ENCODE measurements around the gene COL18A1.

The COL18A1 gene

DNA sequence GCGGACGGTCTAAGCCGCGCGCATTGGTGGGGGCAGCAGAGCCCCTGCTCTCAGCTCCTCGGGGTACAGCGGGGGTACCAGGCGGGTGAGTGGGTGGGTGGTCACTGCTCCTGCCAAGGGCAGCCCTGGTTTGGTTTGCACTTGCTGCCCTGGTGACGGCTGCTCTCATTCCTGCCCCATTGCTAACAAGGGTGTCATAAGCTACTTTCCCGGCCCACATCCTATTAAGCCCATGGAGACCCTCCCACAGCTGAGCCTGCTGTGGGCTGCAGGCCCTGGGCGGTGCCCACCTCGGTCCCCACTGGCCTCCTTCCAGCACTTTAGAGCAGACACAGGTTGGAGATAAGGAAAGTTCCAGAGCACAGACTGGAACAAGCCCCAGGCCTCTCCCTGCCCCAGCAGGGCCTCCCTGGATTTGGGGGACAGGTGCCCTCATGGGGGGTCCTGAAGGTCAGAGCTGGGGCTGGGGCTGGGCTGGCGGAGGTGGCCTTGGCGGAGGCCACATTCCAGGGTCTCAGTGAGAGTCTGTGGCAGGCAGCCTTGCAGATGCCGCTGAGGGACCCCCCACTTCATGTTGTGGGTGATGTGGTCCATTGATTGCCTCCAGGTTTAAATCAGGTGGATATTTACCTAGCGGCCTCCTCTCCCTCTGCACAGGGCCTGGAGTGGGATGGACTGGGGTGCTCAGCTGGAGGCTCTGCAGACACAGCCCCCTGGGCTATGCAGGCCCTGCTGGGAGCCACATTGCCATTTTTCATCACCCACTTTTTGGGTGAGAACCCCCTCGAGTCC, 27.0 kb downstream of the COL18A1 start:
- no peaks in the 10 kb centered on the region for H3K79me2 ChIP-seq (ENCODE audit: insufficient read depth, low read length)
- H3K4me3 ChIP-seq (ENCODE audit: low read length, poor library complexity, severe bottlenecking) = no peak overlapping the region
- H3K27me3 ChIP-seq (ENCODE audit: insufficient read depth, low read length, poor library complexity, severe bottlenecking) = no peaks in the 10 kb centered on the region
- TF ChIP-seq EZH2phosphoT487 (IDR thresholded peaks at IDR 0.05; ENCODE audit: borderline replicate concordance) (no peak), CTCF (conservative IDR thresholded peaks at IDR 0.05; ENCODE audit: low read length) (no peak)
- no peaks in the 10 kb centered on the region for H3F3A ChIP-seq (ENCODE audit: low read depth)
- no peaks in the 10 kb centered on the region for H3K36me3 ChIP-seq (ENCODE audit: insufficient read depth, low read length)
- no peaks in the 10 kb centered on the region for H3K9me2 ChIP-seq (replicated peaks; ENCODE audit: low read depth, low read length)
- H3K9me3 ChIP-seq (ENCODE audit: insufficient read depth, low read depth, low read length) = no peaks in the 10 kb centered on the region
- no peak overlapping the region for H3K4me2 ChIP-seq (ENCODE audit: low read depth, low read length, poor library complexity, severe bottlenecking)
- H4K20me1 ChIP-seq (ENCODE audit: insufficient read depth, low read length, poor library complexity, severe bottlenecking) = no peaks in the 10 kb centered on the region
- H3K9ac ChIP-seq (ENCODE audit: low read depth, low read length, poor library complexity, severe bottlenecking) = no peak overlapping the region
- H2AFZ ChIP-seq (ENCODE audit: low read length) = no peak overlapping the region
- no peaks in the 10 kb centered on the region for H3K4me1 ChIP-seq (ENCODE audit: insufficient read depth, low read length, poor library complexity, severe bottlenecking)

GRCh38 chr21:45432575-45433255, 27.8 kb downstream of the COL18A1 start:
- Histone ChIP-seq H3K79me2 (ENCODE audit: insufficient read depth, low read length) (no peaks in the 10 kb centered on the region), H3K4me1 (ENCODE audit: insufficient read depth, low read length, poor library complexity, severe bottlenecking) (no peaks in the 10 kb centered on the region), H3K9me2 (replicated peaks; ENCODE audit: low read depth, low read length) (no peaks in the 10 kb centered on the region), H3K9me3 (ENCODE audit: insufficient read depth, low read depth, low read length) (no peaks in the 10 kb centered on the region), H4K20me1 (ENCODE audit: insufficient read depth, low read length, poor library complexity, severe bottlenecking) (no peaks in the 10 kb centered on the region), H3K27me3 (ENCODE audit: insufficient read depth, low read length, poor library complexity, severe bottlenecking) (no peaks in the 10 kb centered on the region), H3K9ac (ENCODE audit: low read depth, low read length, poor library complexity, severe bottlenecking) (no peak overlapping the region), H3K4me3 (ENCODE audit: low read length, poor library complexity, severe bottlenecking) (no peak overlapping the region), H3K36me3 (ENCODE audit: insufficient read depth, low read length) (no peaks in the 10 kb centered on the region), H3K4me2 (ENCODE audit: low read depth, low read length, poor library complexity, severe bottlenecking) (no peak overlapping the region), H3F3A (ENCODE audit: low read depth) (no peaks in the 10 kb centered on the region), H2AFZ (ENCODE audit: low read length) (no peak overlapping the region)
- TF ChIP-seq CTCF (conservative IDR thresholded peaks at IDR 0.05; ENCODE audit: low read length) (no peak), EZH2phosphoT487 (IDR thresholded peaks at IDR 0.05; ENCODE audit: borderline replicate concordance) (no peak)

GRCh38 chr21:45433301-45433700, 28.3 kb downstream of the COL18A1 start:
- Histone ChIP-seq H3K79me2 (ENCODE audit: insufficient read depth, low read length) (no peaks in the 10 kb centered on the region), H3K4me2 (ENCODE audit: low read depth, low read length, poor library complexity, severe bottlenecking) (no peak overlapping the region), H2AFZ (ENCODE audit: low read length) (no peak overlapping the region), H3K9me3 (ENCODE audit: insufficient read depth, low read depth, low read length) (no peaks in the 10 kb centered on the region), H3K9ac (ENCODE audit: low read depth, low read length, poor library complexity, severe bottlenecking) (no peak overlapping the region), H3K36me3 (ENCODE audit: insufficient read depth, low read length) (no peaks in the 10 kb centered on the region), H3K27me3 (ENCODE audit: insufficient read depth, low read length, poor library complexity, severe bottlenecking) (no peaks in the 10 kb centered on the region), H4K20me1 (ENCODE audit: insufficient read depth, low read length, poor library complexity, severe bottlenecking) (no peaks in the 10 kb centered on the region), H3K9me2 (replicated peaks; ENCODE audit: low read depth, low read length) (no peaks in the 10 kb centered on the region), H3F3A (ENCODE audit: low read depth) (no peaks in the 10 kb centered on the region), H3K4me3 (ENCODE audit: low read length, poor library complexity, severe bottlenecking) (no peak overlapping the region), H3K4me1 (ENCODE audit: insufficient read depth, low read length, poor library complexity, severe bottlenecking) (no peaks in the 10 kb centered on the region)
- no peak for TF ChIP-seq CTCF (conservative IDR thresholded peaks at IDR 0.05; ENCODE audit: low read length)
- no peak for TF ChIP-seq EZH2phosphoT487 (IDR thresholded peaks at IDR 0.05; ENCODE audit: borderline replicate concordance)

All from Loucy (cell line).